Stimulated activated CD8-positive, alpha-beta memory T cell treated with anti-CD3 and anti-CD28 coated beads, Interleukin-2, amount 100 ng/mL, for 1 hour (primary cell): ENCODE data around the gene COL21A1.
"Not testable (repeated sequence)": the region's sequence is repeated elsewhere in the genome, so short reads cannot be mapped to it uniquely, and the experiment has no call there.

Experiments used
- DNase-seq, 2 donors: peaks; one replicate each; pipeline ENCODE4 v3.0.0-alpha.2; 2020; ENCODE audit warnings: low read depth in 2 of 2

COL21A1 gene

DNA sequence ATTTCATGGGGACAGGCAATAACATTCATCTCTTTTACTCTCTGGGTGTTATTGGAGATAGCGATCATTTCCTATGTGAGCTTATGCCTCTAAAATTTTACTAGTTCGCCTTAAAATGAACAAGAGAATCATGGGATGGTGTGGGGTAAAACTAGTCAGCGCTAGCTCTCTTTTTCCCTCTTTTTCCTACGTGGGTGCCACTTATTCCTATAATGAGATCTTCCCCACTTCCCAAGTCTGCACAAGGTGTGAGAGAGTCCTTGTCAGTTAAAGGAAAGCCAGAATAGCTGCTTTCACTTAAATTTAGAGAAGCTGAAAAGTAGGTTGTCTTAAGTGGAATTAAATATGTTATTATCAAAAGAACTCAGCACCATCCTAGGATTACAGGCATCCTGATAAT, 198.8 kb downstream of the COL21A1 start:
- no peak for DNase-seq

- DNase-seq: no peak
These were observed 199.3 kb downstream of the COL21A1 start for GRCh38 chr6:56047931-56048540.

- DNase-seq: no peak
These were observed 200.8 kb downstream of the COL21A1 start for GRCh38 chr6:56046576-56046975.

DNA sequence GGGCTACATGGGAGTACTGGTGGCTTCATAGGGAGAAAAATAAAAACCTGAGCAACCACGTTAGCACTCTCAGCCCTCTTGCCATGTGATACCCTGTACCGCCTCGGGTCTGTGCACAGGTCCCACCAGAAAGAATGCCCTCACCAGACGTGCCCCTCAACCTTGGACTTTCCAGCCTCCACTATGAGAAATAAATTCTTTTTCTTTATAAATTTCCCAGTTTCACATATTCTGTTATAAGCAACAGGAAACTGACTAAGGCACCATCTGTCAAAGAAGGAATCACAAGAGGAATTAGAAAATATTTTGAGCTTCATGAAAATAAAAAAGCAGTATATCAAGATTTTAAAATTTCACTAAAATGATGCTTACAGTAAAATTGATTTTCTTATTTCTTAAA, 203.6 kb downstream of the COL21A1 start:
- no peak for DNase-seq

DNA sequence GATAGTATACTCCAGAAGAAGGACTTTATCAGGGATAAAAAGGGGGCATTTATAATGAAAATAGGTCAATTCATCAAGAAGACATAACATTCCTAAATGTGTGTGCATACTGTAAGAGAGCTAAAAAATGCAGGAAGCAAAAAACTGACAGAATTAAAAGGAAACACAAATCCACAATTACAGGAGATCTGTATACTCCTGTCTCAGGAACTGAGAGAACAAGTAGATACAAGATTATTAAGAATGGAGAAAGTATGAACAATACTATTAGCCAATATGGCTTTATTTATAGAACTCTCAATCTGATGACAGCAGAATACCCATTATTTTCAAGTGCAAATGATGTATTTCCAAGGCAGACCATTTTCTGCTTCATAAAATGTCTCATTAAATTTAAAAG, 204.3 kb downstream of the COL21A1 start:
- DNase-seq: no peak

GRCh38 chr6:56041591-56041990, 205.8 kb downstream of the COL21A1 start:
- no peak for DNase-seq

GRCh38 chr6:56040889-56041301, 206.5 kb downstream of the COL21A1 start:
- DNase-seq: no peak

DNA sequence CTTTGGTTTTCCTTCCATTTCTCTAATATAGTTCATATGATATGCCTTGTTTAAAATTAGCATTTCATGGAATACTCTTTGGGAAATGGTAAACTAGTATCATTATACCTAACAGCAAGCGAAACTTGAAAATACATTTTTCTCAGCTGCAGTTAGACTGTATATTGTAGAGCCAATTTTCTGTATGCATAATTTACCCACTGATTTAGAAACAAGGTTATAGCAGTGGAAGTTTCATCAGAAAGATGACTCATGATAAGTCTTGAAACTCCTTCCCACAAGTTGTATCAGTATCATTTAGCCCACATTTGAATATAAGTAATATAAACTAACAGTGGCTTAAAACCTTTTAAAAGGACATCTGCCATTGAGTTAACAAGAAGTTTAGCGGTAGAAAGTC, 207.2 kb downstream of the COL21A1 start:
- DNase-seq: no peak

DNA sequence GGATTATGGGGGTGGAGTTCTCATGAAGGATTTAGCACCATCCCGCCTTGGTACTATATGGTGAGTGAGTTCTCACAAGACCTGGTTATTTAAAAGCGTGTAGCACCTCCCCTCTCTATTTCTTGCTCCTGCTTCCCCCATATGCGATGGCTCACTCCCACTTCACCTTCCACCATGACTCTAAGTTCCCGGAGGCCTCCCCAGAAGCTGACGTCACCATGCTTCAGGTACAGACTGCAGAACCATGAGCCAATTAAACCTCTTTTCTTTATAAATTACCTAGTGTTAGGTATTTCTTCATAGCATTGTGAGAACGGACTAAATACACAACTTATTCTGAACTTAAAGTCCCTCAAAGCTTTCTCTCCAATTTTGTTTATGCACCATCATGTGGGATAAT, 208.6 kb downstream of the COL21A1 start:
- DNase-seq: no peak

GRCh38 chr6:56037601-56038000, 209.8 kb downstream of the COL21A1 start:
- DNase-seq: no peak

DNA sequence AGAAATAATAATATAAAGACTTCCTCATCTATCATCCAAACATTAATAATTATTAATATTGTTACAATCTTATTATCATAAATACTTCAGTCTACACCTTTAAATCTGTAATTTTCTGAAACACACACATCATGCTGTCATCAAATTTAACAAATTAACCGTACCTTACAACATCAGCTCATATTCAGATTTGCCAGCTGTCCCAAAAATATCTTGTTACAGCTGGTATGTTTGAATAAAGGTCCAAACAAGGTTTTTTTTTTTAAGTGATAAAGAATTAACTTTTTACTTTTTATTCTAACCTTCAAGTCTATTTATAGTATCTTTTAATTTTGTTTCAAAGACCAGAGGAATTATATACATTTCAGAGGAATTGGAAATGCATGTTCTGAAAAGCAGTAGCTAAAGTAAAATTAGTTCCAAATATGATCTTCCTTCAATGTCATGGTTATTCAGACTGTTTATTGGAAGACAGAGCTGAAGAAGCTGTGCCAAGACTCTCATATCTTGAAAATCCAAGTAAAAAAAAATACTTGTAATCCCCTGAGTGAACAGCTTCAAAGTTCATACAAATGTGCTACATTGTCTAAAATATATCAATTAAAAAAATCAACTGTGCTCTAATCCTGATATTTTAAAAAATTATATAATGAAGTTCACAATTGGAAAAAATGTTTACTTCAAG, 210.3 kb downstream of the COL21A1 start:
- no peak for DNase-seq

GRCh38 chr6:56033401-56033800, 214.0 kb downstream of the COL21A1 start:
- DNase-seq: no peak

DNA sequence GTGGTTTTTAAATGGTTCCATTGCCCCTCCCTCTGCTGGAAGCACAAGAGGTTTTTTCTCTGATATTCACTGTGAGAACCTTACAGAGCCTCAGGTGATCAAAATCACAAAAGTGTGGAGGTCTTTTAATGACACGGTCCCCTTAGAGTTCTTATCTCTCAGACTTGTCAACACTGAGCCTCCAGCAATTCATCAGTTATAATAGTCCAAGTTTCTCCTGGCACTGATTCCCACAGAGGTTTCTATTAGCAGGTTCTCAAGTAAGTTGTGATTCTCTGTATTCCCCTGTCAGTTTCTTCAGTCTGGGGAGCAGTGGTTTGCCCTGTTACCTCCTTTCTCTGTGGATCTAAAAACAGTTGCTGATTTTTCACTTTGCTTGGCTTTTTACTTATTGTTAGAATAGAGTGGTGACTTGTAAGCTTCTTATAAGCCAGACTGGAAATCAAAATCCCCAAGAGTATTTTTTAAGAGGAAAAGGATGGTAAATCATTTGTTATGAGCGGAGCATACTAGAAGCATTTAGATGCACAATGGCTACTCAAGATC, 214.6 kb downstream of the COL21A1 start:
- DNase-seq: no peak

GRCh38 chr6:56027865-56028264, 219.5 kb downstream of the COL21A1 start:
- DNase-seq: no peak

DNA sequence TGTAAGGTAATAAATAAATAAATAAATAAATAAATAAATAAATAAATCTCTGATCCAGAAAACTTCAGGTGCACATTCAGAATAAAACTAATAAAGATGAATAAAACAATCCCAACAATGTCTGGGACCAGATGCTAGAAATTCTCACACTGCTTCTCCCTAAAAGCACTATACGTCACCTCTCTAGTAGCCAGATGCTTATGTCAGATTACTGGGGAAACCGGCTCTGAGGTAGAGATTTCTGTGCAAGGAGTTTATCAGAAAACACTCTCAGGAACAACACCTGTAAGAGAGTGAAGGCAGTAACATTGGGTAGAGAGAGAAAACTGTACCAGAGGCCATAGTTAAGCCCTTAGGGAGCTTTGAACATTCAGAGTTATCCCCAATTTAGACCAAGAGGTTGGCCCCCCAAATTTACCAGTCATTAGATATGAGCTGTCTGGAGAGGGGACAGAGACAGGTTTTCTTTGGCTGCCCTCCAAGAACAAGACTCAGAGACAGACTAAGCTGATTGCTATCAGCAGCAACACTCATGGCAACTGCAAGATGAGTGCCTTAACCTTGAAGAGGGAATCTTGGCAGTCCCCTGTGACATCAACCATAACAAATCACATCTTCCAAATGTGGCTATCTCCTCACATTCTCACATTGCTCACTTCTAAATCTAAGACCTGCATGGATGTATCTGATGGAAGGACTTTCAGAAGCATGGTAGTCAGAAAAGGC, 220.8 kb downstream of the COL21A1 start:
- no peak for DNase-seq

- DNase-seq: no peak
These were observed 221.6 kb downstream of the COL21A1 start for GRCh38 chr6:56025795-56026194.

GRCh38 chr6:56024931-56025330, 222.4 kb downstream of the COL21A1 start:
- no peak for DNase-seq

DNA sequence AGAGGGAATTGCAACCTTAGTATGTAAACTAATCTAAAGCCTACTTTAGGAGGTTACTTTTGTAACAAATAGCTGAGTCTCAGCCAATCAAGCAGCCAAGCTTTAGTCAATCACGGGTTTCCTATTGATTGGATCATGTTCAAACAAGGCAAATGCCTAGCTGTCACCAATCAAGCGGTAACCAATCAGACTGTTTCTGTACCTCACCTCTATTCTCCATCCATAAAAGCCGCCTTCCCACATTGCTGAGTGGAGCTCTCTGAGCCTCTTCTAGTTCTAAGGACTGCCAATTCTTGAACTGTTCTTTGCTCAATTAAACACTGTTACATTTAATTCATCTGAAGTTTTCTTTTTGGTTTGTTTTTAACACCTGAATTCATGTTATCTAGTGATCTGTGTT, 223.6 kb downstream of the COL21A1 start:
- DNase-seq: no peak

GRCh38 chr6:56022678-56023077, 224.7 kb downstream of the COL21A1 start:
- DNase-seq: no peak

DNA sequence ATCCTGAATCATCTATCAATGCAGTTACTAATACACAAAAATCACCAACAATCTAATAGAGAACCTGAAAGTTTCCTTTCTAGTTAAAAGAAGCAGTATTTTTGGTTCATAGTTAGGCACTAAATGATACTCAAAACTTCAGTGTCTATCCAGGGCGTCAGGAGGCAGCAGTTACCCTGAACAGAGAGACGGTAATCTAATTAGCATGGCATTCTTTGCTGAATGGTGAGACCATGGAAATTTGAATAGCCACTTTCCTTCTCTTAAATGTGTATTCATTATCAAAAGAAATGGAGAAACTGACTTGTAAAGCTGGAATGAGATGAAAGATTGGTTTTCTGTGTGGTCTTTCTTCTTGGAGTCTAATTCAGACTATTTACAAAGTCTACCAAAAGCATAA, 225.4 kb downstream of the COL21A1 start:
- DNase-seq: no peak

- no peak for DNase-seq
These were observed 227.4 kb downstream of the COL21A1 start for GRCh38 chr6:56019973-56020372.

DNA sequence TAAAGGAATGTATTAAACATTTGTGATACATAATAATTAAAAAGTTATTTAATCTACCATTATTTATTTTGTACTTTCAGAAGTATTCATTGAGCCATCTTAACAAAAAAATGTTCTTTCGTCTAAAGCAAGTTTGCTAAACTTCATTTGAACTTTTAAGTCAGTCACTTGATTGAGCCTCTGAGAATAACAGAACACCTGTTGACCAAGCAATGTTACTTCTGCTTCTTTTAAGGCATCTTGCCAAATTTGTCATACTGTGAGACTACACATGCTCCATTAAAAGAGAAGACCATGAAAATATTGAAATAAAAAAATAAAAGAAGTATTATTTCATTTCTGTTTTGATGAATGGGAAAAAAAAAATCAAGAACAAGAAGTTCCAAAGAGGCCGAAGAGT, 230.2 kb downstream of the COL21A1 start:
- DNase-seq: no peak

GRCh38 chr6:56014039-56014438, 233.3 kb downstream of the COL21A1 start:
- DNase-seq: not testable (repeated sequence)
